H1 (cell line): Measurements from ENCODE around the gene CAPN15. TPM values are rescaled to one million over a fixed set of nuclear protein-coding genes. Genes with fewer than 3 reads are reported as not detected.

Experiments
- BRCA1 ChIP-seq: IDR thresholded peaks from 2 replicates; pipeline ENCODE4 v1.6.1; 2012; ENCODE audit warnings: low read depth, low read length, improper control_type of control experiment
- CTBP2 ChIP-seq: IDR thresholded peaks from 2 replicates; pipeline ENCODE4 v1.7.0; 2011; ENCODE audit warnings: borderline replicate concordance, mild to moderate bottlenecking, moderate library complexity, mixed read lengths, low read length; ENCODE audit not compliant: insufficient read depth, insufficient read length
- CTCF ChIP-seq, 3 experiments: IDR thresholded peaks; 1 replicate in 2 of 3; 2 replicates in 1 of 3; pipeline versions ENCODE4 v1.5.1 to v1.6.1; 2011; ENCODE audit warnings: low read length in 3 of 3, mild to moderate bottlenecking in 3 of 3, inconsistent platforms in 2 of 3, low read depth in 1 of 3, moderate library complexity in 1 of 3; ENCODE audit not compliant: insufficient read depth in 1 of 3; ENCODE audit errors: control extremely low read depth in 1 of 3
- FOSL1 ChIP-seq: IDR thresholded peaks from 2 replicates; pipeline ENCODE4 v1.6.1; 2011; ENCODE audit warnings: mild to moderate bottlenecking, low read depth, low read length, moderate library complexity; ENCODE audit not compliant: insufficient read depth
- KDM5A ChIP-seq: fragments of 200-600 bp; IDR thresholded peaks from 2 replicates; pipeline ENCODE4 v1.7.1; 2012; ENCODE audit warnings: mild to moderate bottlenecking, low read length, inconsistent platforms, mixed read lengths
- NANOG ChIP-seq: IDR thresholded peaks from 2 replicates; pipeline ENCODE4 v1.6.1; 2011; ENCODE audit warnings: low read length, low read depth, mild to moderate bottlenecking, inconsistent platforms; ENCODE audit not compliant: insufficient read depth, poor library complexity, severe bottlenecking
- SIN3A ChIP-seq, 2 experiments: IDR thresholded peaks in 1 of 2; conservative IDR thresholded peaks in 1 of 2; 2 replicates each; pipeline ENCODE4 v1.6.1; 2011 to 2012; ENCODE audit warnings: low read length in 2 of 2, improper control_type of control experiment in 1 of 2, low read depth in 1 of 2, mild to moderate bottlenecking in 1 of 2
- polyA plus RNA-seq, 7 experiments: library from polyadenylated mRNA; depleted of rRNA in 3 of 7; stranded (reverse) in 5 of 7; unstranded in 2 of 7; fragments of >200 nt in 5 of 7; fragments of 200-250 nt in 2 of 7; gene quantifications; 1 replicate in 5 of 7; 2 replicates in 1 of 7; 4 replicates in 1 of 7; pipeline versions ENCODE4 v1.2.1 to v1.2.3, GENCODE V29; 2011 to 2013; ENCODE audit warnings: missing spikeins in 2 of 7, mixed read lengths in 2 of 7
- total RNA-seq: library from RNA; stranded (reverse); fragmentation: NEBNext Ultra II Directional; extraction: Animal tissue kit (Norgen Biotek cat#: 25700); gene quantifications from 2 replicates; pipeline ENCODE4 v1.2.1, GENCODE V29; 2021

Gene CAPN15
- total and polyA plus RNA-seq, 2 of the 8 experiments (the other 6 are each of a cell fraction or from before 2014, with no cell fraction given), result 38.9 to 76.9 TPM

DNA sequence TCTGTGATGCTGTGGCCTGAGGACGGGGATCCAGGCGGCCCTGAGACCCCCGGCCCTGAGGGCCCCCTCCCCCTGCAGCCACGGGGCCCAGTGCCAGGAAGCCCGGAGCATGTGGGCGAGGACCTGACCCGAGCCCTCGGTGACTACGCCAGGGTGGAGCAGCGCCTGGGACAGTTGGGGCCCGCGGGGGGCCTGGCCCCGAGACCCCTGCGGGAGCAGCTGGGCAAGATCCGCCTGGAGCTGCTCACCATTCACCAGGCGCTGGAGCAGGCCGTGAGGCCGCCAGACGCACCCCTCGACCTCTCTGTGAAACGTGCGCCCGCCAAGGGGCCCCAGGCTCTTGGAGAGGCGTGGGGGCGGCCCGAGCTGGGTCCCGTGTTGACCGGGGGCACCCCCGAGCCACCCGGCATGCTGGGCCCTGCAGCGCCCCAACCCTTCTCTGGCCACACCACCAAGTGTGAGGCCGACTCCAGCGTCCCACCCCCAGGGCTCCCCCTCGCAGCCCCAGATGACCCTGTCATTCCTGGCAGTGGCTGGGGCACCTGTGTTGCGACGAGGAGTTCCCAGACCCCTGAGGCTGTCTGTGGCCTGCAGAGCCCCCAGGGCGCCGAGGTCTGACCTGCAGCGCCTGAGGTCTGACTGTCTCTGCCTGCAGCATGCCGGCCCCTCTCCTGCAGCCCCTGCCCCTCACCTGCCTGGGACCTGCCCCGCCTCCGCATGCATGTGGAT is 37.3 kb downstream of the CAPN15 start (continued):
- TF ChIP-seq CTCF (IDR thresholded peaks at IDR 0.05; ENCODE audit: control extremely low read depth in 1 of 3, insufficient read depth in 1 of 3, low read depth in 1 of 3, low read length in 3 of 3) (no peak), SIN3A (conservative IDR thresholded peaks at IDR 0.05 in 1 of 2, IDR thresholded peaks at IDR 0.05 in 1 of 2; ENCODE audit: low read depth in 1 of 2, low read length in 2 of 2) (no peak), FOSL1 (no peak), KDM5A (no peak), CTBP2 (no peak), NANOG (no peak), BRCA1 (no peak)
- TF ChIP-seq, all 59 proteins: peak for 0
